NCI-H2196 treated with DMSO at 0.1 percent for 48 hours (cell line): ENCODE measurements around the gene FGFR4.

Source experiments
- DNase-seq: peaks from one replicate; lab custom pipeline; 2025; ENCODE audit not compliant: unreplicated experiment; lab: John Stamatoyannopoulos, UW

Gene FGFR4

DNA sequence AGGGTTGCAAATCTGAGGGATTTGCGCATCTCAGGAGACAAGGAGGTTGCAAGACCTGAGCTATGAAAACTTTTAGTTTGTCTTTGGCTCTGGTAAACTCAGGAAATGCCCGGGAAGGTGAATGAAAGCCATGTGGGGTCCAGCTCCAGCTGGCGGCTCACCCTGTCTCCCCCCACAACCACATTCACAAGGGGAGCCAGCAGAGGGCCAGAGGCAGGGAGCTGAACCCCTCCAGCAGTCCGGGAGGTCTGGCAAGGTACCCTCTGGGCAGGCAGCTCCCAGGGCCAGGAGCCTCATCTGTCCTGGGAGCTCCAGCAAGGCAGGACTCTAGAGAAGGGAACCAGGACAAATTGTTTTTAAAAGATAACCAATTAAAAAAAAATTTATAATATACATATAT is 2.5 kb upstream of the FGFR4 start:
- DNase-seq, result no peak

DNA sequence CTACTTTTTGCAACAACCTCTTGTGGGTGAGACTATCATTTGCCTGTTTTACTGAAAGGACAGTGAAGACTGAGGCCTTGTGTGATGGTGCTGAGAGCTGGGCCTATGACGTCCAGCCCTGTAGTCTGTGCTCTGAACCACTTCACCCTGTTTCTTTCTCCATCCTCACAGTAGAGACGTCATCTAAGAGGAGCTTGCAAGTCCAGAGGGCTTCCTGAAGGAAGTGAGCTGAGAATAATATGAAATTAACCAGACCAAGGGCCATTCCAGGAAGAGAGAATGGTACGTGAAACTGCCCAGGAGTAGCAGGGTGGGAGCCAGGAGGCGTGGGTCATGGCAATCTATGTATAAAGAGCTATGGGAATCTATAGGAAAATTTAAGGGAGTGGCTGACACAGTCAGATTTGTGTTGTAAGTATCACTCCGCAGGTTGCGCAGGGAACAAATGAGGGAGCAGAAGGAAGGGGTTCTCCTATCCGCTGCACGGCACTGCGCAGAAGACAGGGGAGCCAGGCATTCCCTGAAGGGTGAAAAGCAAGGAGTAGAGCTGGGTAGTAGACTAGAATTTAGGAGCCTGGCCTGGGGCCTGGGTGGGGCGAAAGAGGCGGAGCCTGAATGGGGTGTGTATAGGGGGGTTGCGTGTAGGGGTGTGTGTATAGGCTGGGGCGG is 596 bp upstream of the FGFR4 start:
- DNase-seq, result peak; percentile 31

DNA sequence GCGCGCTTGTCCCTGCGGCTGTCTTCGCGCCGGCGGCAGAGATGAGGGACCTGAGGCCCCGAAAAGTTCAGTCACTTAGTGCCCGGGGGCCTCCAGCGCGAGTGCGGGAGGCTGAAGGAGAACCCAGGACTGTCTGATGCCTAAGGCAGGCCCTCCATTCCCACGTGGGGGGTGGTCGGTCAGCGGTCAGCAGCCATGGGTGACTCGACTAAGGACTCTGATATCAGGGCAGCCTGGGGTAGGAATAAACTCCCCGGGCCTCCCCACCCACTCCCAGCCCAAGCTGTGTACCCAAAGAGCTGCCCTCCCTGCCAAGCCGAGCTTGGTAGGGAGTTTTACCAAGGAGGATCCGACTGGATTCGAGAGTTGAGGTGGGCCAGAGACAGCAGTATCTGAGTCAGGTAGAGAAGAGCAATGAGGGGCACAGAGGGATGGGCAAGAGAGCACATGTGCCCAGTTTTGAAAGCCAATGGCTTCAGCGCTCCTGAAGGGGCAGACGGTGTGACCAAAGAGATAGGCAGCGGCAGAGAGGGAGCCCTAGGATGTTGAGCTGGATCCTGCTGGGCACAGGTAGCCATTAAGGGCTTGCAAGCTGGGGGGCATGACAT is 787 bp downstream of the FGFR4 start:
- no peak for DNase-seq

DNA sequence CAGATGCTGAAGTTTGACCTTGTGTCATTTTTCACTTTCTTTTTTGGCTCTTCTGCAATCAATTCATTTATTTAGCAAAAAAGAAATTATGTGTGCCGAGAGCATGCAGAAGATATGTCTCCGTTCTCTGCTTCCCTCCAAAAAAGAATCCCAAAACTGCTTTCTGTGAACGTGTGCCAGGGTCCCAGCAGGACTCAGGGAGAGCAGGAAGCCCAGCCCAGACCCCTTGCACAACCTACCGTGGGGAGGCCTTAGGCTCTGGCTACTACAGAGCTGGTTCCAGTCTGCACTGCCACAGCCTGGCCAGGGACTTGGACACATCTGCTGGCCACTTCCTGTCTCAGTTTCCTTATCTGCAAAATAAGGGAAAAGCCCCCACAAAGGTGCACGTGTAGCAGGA is 2.4 kb downstream of the FGFR4 start:
- no peak for DNase-seq

DNA sequence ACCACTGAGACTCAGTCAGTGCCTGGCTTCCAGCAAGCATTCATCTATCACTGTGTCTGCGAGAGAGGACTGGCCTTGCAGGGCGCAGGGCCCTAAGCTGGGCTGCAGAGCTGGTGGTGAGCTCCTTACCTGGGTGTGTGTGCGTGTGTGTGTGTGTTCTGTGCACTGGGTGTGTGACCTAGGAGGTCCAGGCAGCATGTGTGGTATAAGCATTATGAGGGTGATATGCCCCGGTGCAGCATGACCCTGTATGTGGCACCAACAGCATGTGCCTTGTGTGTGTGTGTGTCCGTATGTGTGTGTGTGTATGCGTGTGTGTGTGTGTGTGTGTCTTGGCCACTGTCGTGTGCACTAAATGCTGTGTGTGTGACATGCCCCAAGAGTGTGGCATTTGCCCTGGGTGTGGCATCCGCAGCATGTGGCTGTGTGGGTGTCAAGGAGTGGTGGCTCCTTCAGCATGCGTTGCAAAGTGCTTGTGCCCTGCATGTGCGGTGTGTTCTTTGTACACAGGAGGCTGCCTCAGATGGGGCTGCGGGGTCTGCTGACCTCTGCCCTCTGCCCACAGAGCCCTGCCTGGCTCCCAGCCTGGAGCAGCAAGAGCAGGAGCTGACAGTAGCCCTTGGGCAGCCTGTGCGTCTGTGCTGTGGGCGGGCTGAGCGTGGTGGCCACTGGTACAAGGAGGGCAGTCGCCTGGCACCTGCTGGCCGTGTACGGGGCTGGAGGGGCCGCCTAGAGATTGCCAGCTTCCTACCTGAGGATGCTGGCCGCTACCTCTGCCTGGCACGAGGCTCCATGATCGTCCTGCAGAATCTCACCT is 3.3 kb downstream of the FGFR4 start:
- DNase-seq, result no peak

DNA sequence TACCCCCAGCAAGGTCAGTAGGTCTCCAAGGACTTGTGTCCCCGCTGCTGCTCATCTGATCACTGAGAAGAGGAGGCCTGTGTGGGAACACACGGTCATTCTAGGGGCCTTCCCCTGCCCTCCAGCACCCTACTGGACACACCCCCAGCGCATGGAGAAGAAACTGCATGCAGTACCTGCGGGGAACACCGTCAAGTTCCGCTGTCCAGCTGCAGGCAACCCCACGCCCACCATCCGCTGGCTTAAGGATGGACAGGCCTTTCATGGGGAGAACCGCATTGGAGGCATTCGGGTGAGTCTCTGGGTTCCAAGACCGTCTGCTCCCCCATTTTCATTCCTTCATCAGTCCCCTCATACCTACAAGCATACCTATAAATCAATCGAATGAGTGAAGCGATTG is 4.1 kb downstream of the FGFR4 start:
- no peak for DNase-seq

DNA sequence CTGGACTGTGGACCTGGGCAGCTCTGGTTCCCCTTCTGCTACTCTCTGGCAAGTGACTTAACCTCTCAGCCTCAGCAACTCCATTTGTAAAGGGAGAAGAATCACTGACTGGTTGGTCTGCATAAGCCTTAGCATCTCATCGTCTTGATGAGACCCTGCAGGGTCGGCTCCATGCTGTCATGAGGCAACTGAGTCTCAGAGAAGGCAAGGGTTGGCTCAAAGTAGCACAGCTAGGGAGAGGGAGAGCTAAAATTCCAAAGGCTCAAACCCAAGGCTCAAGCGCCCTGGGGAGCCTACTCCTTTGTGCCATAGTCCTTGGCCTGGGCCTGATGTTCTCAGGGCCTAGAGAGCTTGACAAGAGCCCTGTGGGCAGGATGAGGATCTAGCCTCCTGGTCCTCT is 4.5 kb downstream of the FGFR4 start:
- DNase-seq, result no peak

DNA sequence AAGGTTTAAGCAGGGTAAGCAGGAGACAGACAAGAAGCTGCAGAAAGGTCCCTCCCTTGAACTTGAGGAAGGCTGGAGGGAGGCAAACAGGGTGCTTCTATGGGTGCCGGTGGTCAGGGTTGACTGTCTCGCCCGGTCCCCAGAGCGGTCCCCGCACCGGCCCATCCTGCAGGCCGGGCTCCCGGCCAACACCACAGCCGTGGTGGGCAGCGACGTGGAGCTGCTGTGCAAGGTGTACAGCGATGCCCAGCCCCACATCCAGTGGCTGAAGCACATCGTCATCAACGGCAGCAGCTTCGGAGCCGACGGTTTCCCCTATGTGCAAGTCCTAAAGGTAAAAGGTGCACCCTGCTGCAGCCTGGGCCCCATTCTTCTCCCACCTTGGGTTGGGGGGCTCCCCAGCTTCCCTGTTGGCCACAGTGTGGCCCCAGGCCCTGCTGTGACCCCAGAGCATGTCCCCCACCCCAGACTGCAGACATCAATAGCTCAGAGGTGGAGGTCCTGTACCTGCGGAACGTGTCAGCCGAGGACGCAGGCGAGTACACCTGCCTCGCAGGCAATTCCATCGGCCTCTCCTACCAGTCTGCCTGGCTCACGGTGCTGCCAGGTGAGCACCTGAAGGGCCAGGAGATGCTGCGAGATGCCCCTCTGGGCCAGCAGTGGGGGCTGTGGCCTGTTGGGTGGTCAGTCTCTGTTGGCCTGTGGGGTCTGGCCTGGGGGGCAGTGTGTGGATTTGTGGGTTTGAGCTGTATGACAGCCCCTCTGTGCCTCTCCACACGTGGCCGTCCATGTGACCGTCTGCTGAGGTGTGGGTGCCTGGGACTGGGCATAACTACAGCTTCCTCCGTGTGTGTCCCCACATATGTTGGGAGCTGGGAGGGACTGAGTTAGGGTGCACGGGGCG is 5.7 kb downstream of the FGFR4 start:
- DNase-seq, result no peak

DNA sequence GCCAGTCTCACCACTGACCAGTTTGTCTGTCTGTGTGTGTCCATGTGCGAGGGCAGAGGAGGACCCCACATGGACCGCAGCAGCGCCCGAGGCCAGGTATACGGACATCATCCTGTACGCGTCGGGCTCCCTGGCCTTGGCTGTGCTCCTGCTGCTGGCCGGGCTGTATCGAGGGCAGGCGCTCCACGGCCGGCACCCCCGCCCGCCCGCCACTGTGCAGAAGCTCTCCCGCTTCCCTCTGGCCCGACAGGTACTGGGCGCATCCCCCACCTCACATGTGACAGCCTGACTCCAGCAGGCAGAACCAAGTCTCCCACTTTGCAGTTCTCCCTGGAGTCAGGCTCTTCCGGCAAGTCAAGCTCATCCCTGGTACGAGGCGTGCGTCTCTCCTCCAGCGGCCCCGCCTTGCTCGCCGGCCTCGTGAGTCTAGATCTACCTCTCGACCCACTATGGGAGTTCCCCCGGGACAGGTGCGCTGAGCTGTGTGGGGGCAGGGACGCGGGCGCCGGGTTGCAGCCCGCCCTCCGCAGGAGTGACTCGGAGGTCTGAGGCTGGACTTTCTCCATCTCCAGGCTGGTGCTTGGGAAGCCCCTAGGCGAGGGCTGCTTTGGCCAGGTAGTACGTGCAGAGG is 6.5 kb downstream of the FGFR4 start:
- DNase-seq, result no peak

DNA sequence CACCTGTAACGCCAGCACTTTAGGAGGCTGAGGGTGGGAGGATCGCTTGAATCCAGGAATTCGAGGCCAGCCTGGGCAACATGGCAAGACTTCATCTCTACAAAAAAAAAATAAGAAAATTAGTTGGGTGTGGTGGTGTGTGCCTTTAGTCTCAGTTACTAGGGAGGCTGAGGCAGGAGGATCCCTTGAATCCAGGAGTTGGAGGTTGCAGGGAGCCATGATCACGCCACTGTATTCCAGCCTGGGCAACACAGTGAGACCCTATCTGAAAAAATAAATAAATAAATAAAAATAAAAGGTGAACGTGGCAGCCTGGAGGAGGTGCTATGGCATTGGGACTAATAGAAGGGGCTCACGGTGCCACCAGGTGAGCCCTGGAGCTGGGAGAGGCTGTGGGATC is 7.1 kb downstream of the FGFR4 start:
- no peak for DNase-seq

DNA sequence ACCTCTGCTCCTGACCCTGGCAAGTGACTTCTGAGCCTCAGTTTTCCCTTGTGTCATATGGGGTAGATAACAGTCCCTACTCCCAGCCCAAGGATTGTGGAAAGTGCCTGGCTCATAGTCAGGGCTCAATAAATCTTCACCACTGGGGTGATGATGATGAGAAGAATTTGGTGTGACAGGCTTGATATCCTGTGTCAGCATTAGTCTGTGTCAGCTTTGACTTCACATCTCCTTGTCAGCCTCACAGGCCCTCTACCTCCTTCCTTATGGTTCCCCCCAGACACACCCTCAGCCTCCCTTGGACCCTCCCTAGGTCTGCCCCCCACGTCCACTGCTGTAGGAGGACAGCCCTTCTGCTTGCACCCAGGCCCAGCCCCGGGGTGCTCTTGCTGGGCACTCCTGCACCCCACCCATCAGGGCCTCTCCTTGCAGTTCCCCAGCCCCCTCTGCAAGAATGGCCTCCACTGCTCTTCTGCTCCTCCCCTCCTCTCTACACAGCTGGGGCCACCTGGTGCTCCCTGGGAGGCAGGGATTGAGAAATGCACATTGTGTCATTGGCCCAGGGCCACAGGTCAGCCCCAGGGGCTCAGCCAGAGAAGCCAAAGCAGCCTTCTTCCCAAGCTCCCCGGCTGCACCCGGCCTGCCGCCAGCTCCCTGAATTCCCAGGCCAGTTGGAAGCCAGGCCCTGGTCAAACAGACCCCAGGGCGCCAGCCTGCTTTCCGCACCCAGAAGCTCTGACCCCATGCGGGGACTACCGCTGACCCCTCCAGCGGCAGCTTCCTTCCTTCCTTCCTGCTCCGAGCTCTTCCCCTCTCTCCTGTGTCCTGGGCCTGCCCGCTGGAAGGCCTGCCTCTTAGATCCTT is 7.7 kb downstream of the FGFR4 start:
- DNase-seq, result no peak

DNA sequence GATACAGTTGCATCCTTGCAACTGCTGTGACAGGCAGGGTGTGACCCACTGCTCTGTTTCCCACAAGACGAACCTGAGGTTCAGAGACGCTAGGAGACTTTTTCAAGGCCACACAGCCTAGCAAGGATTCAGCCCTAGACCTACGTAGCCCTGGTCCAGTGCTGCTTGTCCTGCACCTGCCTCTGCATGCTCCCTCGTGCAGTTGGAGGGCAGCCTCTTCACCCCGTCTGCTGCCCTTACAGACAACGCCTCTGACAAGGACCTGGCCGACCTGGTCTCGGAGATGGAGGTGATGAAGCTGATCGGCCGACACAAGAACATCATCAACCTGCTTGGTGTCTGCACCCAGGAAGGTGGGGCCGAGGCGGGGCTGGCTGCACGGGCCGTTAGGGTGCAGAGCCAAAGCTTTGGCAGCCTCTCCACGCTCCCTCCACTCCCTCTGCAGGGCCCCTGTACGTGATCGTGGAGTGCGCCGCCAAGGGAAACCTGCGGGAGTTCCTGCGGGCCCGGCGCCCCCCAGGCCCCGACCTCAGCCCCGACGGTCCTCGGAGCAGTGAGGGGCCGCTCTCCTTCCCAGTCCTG is 8.5 kb downstream of the FGFR4 start:
- DNase-seq, result no peak

DNA sequence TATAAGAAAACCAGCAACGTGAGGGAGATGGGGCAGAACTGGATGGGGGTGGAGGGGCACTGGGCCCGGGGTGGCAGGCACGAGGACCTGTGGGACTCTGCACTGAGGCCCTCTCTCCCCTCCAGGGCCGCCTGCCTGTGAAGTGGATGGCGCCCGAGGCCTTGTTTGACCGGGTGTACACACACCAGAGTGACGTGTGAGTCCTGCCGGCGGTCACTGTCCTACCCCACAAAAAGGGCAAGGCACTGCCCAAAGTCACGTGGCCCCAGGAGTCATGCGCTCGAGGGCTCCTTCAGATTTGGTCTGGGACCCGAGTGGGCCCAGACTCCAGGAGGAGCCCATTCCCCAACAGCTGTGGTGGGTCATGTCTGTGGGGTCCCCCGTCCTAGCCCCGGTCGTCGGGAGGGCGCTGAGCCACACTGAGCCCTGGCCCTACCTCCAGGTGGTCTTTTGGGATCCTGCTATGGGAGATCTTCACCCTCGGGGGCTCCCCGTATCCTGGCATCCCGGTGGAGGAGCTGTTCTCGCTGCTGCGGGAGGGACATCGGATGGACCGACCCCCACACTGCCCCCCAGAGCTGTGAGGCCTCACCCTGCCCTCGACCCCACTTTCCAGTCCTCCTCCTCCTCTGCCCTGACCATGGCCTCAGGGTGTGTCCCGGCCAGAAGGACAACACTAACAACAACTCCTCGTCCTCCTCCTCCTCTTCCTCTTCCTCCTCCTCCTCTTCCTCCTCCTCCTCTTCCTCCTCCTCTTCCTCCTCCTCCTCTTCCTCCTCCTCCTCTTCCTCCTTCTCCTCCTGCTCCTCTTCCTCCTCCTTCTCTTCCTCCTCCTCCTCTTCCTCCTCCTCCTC is 9.7 kb downstream of the FGFR4 start:
- no peak for DNase-seq

DNA sequence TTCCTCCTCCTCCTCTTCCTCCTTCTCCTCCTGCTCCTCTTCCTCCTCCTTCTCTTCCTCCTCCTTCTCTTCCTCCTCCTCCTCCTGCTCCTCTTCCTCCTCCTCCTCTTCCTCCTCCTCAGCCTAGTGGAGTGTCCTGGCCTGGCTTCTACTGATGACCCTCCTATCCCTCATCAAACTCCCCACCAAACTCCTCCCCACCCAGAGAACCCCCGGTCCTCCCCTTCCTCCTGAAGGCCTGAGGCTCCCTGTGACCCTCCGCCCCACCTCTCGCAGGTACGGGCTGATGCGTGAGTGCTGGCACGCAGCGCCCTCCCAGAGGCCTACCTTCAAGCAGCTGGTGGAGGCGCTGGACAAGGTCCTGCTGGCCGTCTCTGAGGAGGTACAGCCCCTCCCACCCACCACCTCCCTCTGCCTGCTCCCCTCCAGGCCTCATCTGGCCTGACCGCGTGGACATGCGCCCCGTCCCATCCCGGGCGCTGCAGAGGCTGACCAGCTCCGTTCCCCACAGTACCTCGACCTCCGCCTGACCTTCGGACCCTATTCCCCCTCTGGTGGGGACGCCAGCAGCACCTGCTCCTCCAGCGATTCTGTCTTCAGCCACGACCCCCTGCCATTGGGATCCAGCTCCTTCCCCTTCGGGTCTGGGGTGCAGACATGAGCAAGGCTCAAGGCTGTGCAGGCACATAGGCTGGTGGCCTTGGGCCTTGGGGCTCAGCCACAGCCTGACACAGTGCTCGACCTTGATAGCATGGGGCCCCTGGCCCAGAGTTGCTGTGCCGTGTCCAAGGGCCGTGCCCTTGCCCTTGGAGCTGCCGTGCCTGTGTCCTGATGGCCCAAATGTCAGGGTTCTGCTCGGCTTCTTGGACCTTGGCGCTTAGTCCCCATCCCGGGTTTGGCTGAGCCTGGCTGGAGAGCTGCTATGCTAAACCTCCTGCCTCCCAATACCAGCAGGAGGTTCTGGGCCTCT is 10.6 kb downstream of the FGFR4 start:
- no peak for DNase-seq

DNA sequence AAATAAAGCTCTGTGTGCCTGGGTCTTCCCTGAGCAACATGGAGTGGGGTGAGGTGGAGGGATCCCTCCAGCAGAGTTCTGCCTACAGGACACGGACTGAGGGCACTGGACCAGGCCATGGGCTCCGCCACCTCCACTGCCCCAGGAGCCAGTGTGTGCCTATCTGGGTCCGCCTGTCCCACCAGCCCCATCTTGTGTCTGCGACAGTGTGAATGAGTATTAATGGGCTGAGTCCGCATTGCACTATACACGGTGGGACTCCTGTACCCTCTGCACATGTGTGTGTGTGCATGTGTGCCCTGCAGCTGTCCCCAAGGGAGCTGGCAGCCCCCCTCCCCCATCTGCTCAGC is 11.4 kb downstream of the FGFR4 start:
- no peak for DNase-seq

DNA sequence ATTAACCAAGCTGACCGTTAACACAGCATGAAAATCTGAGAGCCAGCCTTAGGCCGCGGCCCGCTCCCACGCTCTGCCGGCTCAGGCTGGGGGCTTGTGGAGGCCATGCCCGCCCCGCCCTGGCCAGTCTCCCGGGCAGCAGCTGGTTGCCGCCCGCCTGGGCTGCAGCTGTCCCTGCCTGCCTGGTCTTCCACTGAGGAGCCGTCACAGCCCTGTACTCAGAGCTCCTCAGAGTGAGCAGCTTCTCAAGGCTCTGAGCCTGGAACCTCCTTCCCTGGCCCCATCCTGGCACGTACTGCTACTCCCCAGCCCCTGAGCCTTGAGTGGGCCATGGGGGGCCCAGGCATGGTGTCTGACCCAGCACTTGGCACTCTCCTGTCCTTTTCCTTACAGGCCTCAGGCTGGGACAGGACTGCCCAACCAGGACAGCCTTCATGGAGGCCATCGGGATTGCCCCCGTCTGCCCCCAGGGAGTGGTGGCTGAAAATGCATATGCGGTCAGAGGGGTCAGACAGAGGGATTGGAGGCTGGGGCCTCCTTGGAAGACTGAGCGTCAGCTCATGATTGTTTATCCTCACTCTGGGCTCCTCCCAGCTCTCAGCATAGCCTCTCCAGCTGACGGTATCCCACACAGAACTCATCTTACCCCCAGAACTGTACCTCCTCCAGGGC is 11.9 kb downstream of the FGFR4 start:
- no peak for DNase-seq
